GM12891 (cell line): ENCODE data around the gene RAD18.

Experiments
- PAX5 ChIP-seq: IDR thresholded peaks from 2 replicates; pipeline ENCODE4 v1.6.1; 2011; ENCODE audit warnings: low read length, moderate library complexity, mild to moderate bottlenecking; ENCODE audit not compliant: insufficient read depth, severe bottlenecking
- POLR2A ChIP-seq: IDR thresholded peaks from 2 replicates; pipeline ENCODE4 v1.6.1; 2011; ENCODE audit warnings: low read depth, low read length, control low read depth
- POLR2AphosphoS5 ChIP-seq: IDR thresholded peaks from 2 replicates; pipeline ENCODE4 v1.6.1; 2011; ENCODE audit warnings: low read depth, low read length, control low read depth
- POU2F2 ChIP-seq: IDR thresholded peaks from 2 replicates; pipeline ENCODE4 v1.6.1; 2011; ENCODE audit warnings: low read depth, mild to moderate bottlenecking, control low read depth, low read length, moderate library complexity
- SPI1 ChIP-seq: IDR thresholded peaks from 2 replicates; pipeline ENCODE4 v1.6.1; 2011; ENCODE audit warnings: low read depth, low read length, control low read depth
- TAF1 ChIP-seq: IDR thresholded peaks from 2 replicates; pipeline ENCODE4 v1.6.1; 2011; ENCODE audit warnings: low read depth, low read length, control low read depth

GRCh38 chr3:8988384-8988655, 25.0 kb upstream of the RAD18 start:
- TF ChIP-seq POLR2AphosphoS5 (no peak), POLR2A (no peak), TAF1 (no peak), SPI1 (no peak), PAX5 (no peak), POU2F2 (no peak)
